ENCODE data around the gene HJURP. TPM values are rescaled to one million over a fixed set of nuclear protein-coding genes. Genes with fewer than 3 reads are reported as not detected.

The HJURP gene
- total RNA-seq, 1 experiment from 2014 or later: 49.7 TPM

- Histone ChIP-seq H3T11ph (ENCODE audit: low read length) (no peak overlapping the region), H3K4me2 (ENCODE audit: insufficient read depth, insufficient read length, low read length) (no peak overlapping the region), H3K9ac (ENCODE audit: extremely low read depth, insufficient read length, low read length) (no peak overlapping the region), H3K18ac (ENCODE audit: insufficient read length, low read depth, low read length) (no peak overlapping the region), H3K27me3 (ENCODE audit: insufficient read depth, low read length) (no peaks in the 10 kb centered on the region), H2AK5ac (ENCODE audit: insufficient read length, low read length) (no peak overlapping the region), H3K14ac (ENCODE audit: insufficient read depth, low read length) (no peak overlapping the region), H4K8ac (replicated peaks; ENCODE audit: insufficient read length, low read depth, low read length) (no peak overlapping the region), H4K5ac (ENCODE audit: insufficient read length, low read depth, low read length) (no peak overlapping the region), H3K56ac (ENCODE audit: insufficient read length, low read depth, low read length) (no peak overlapping the region), H3K23me2 (ENCODE audit: insufficient read length, low read depth, low read length, poor library complexity, severe bottlenecking) (no peaks in the 10 kb centered on the region), H3K4ac (ENCODE audit: low read depth, low read length) (no peak overlapping the region), H4K91ac (ENCODE audit: insufficient read length, low read depth, low read length) (no peak overlapping the region), H2AFZ (ENCODE audit: low read length) (no peak overlapping the region), H3K79me1 (ENCODE audit: insufficient read depth, low read depth, low read length, poor library complexity, severe bottlenecking) (no peaks in the 10 kb centered on the region), H2BK20ac (ENCODE audit: low read depth, low read length, poor library complexity, severe bottlenecking) (no peak overlapping the region), H2BK120ac (ENCODE audit: low read depth, low read length, poor library complexity, severe bottlenecking) (no peak overlapping the region), H3K23ac (ENCODE audit: insufficient read length, low read depth, low read length) (no peak overlapping the region), H3K9me3 (ENCODE audit: control insufficient read depth, low read depth, low read length) (no peaks in the 10 kb centered on the region), H2BK15ac (ENCODE audit: low read depth, low read length) (no peak overlapping the region), H3K4me1 (ENCODE audit: insufficient read depth, low read length) (no peaks in the 10 kb centered on the region), H4K20me1 (ENCODE audit: control insufficient read depth, insufficient read depth, insufficient read length) (no peaks in the 10 kb centered on the region), H3K79me2 (ENCODE audit: insufficient read depth, low read length) (no peaks in the 10 kb centered on the region), H2BK5ac (ENCODE audit: insufficient read length, low read length) (no peak overlapping the region), H2BK12ac (ENCODE audit: insufficient read length, low read depth, low read length) (no peak overlapping the region), H3K27ac (ENCODE audit: insufficient read length, low read depth, low read length) (no peak overlapping the region)
- Mint-ChIP-seq H3K4me3 (no peak overlapping the region), H3K27me3 (ENCODE audit: low read depth) (peaks cover 12% of the 10 kb centered on the region), H3K27ac (no peak overlapping the region), H3K4me1 (peaks cover 2 to 4% of the 10 kb centered on the region in 2 experiments; a peak in 3 of 4 replicates), H3K9me3 (peaks cover 14 to 18% of the 10 kb centered on the region in 2 experiments), H3K36me3 (ENCODE audit: insufficient read depth in 1 of 3, low read depth in 3 of 3) (peaks cover 0 to 5% (median 4%) of the 10 kb centered on the region in 3 experiments; a peak in 2 of 7 replicates)
- no peak for DNase-seq
- no peak for TF ChIP-seq CTCF (conservative IDR thresholded peaks at IDR 0.05)
- no CpG with 5 or more reads among the region's 5 CpGs for WGBS (ENCODE audit: extremely low coverage, insufficient read length, low lambda C conversion rate)
These were observed 54.6 kb downstream of the HJURP start for GRCh38 chr2:233799716-233800115.

Measured in H9 (cell line).